PC-9 (cell line): ENCODE measurements around the gene TRIO. TPM values are rescaled to one million over a fixed set of nuclear protein-coding genes. Genes with fewer than 3 reads are reported as not detected.

ENCODE experiments used
- BruUV-seq: library from RNA; stranded (reverse); fragments of 400-500 nt; replicated peaks from 2 replicates; lab custom pipeline; 2021; lab: Mats Ljungman, UMichigan
- CTCF ChIA-PET: fragments of 300-600 bp; sonication (Branson Sonifier 250); formaldehyde crosslinking; loops from one replicate; lab custom pipeline; 2022; ENCODE audit warnings: antibody characterized with exemption; lab: Charles Lee
- POLR2A ChIA-PET: fragments of 300-600 bp; sonication (Branson Sonifier 250); formaldehyde crosslinking; loops from one replicate; lab custom pipeline; 2022; ENCODE audit warnings: antibody characterized with exemption; ENCODE audit not compliant: unreplicated experiment; lab: Charles Lee
- DNase-seq, 2 experiments: peaks; one replicate each; pipeline versions ENCODE4 v3.0.0 to v3.0.0-alpha.2; 2015 to 2022; ENCODE audit warnings: mixed read lengths in 1 of 2
- H2AFZ ChIP-seq: fragments of 200-600 bp; sonication (generic); 2 replicates; pipeline ENCODE4 v1.8.1; 2017; ENCODE audit warnings: antibody characterized with exemption
- H3F3A ChIP-seq: fragments of 200-600 bp; sonication (generic); 2 replicates; pipeline ENCODE4 v1.8.1; 2017; ENCODE audit warnings: antibody characterized with exemption, mild to moderate bottlenecking, low read depth; ENCODE audit not compliant: insufficient read depth
- H3K27ac ChIP-seq: fragments of 200-600 bp; sonication (generic); 2 replicates; pipeline ENCODE4 v1.6.1; 2016; ENCODE audit warnings: mixed run types
- H3K27me3 ChIP-seq: fragments of 200-600 bp; sonication (generic); 2 replicates; pipeline ENCODE4 v1.6.1; 2016; ENCODE audit warnings: low read depth, mixed run types; ENCODE audit not compliant: insufficient read depth
- H3K36me3 ChIP-seq: fragments of 200-600 bp; sonication (generic); 2 replicates; pipeline ENCODE4 v1.6.1; 2016; ENCODE audit warnings: low read depth, mixed run types
- H3K4me1 ChIP-seq: fragments of 200-600 bp; sonication (generic); replicated peaks from 2 replicates; pipeline ENCODE4 v1.6.1; 2016; ENCODE audit warnings: mixed run types; ENCODE audit not compliant: insufficient read depth
- H3K4me2 ChIP-seq: fragments of 200-600 bp; sonication (generic); 2 replicates; pipeline ENCODE4 v1.6.1; 2017; ENCODE audit warnings: mixed run types
- H3K4me3 ChIP-seq: fragments of 200-600 bp; sonication (generic); 2 replicates; pipeline ENCODE4 v1.6.1; 2016; ENCODE audit warnings: mixed run types
- H3K79me2 ChIP-seq: fragments of 200-600 bp; sonication (generic); 2 replicates; pipeline ENCODE4 v1.6.1; 2017; ENCODE audit warnings: low read depth, mixed run types
- H3K9me2 ChIP-seq: fragments of 200-600 bp; sonication (generic); 2 replicates; pipeline ENCODE4 v1.8.1; 2017; ENCODE audit warnings: mild to moderate bottlenecking; ENCODE audit not compliant: insufficient read depth
- H3K9me3 ChIP-seq: fragments of 200-600 bp; sonication (generic); 2 replicates; pipeline ENCODE4 v1.8.1; 2016; ENCODE audit warnings: low read depth; ENCODE audit not compliant: insufficient read depth
- H4K20me1 ChIP-seq: fragments of 200-600 bp; sonication (generic); 2 replicates; pipeline ENCODE4 v1.8.1; 2017; ENCODE audit not compliant: insufficient read depth
- EZH2 ChIP-seq: fragments of 200-600 bp; sonication (generic); IDR thresholded peaks from 2 replicates; pipeline ENCODE4 v1.8.0; 2017; ENCODE audit warnings: antibody characterized with exemption, low read depth
- intact Hi-C: fragments of 100-400 bp; cut with micrococcal nuclease; formaldehyde crosslinking; loops from one replicate; pipeline ENCODE4 v1.10.0; 2022; ENCODE audit not compliant: unreplicated experiment
- total RNA-seq: library from RNA; stranded (reverse); gene quantifications from 2 replicates; pipeline ENCODE4 v1.2.3, GENCODE V29; 2021
- TF ChIP-seq, protein P1 (sequence below): fragments of 200-600 bp; sonication (generic); conservative IDR thresholded peaks from 2 replicates; pipeline ENCODE4 v1.6.1; 2017; ENCODE audit warnings: mixed run types, antibody characterized with exemption, mild to moderate bottlenecking, moderate library complexity

The TRIO gene
- total RNA-seq, 1 experiment from 2014 or later: 596 TPM

DNA sequence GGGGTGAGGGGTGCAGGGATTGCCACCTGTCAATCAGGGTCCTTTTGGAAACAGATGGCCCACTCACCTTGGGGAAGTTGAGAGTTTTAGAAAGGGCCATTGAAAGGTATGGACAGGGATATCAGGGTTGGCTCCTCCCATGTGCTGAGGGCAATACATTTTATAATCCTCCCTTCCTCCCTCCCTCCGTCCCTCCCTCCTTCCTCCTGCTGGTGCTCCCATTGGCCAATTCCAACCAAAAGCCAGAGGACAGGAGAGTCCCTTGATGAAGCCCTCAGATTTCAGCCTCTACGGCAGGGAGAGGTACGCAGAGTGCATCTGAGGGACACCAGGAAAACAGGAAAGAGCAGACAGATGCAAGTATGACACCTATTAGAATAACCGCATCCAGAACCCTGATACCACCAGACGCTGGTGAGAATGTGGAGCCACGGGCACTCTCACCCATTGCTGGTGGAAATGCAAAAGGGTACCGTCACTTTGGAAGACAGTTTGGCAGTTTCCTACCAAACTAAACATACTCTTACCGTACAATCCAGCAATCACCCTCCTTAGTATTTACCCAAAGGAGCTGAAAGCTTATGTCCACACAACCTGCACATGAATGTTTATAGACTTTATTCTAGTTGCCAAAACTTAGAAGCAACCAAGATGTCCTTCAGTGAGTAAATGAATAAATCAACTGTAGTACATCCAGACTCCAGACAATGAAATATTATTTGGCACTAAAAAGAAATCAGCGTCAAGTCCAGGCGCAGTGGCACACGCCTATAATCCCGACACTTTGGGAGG, 380.3 kb downstream of the TRIO start:
- H3K27me3 ChIP-seq: no peaks in the 10 kb centered on the region
- CTCF ChIA-PET: no interaction called here

DNA sequence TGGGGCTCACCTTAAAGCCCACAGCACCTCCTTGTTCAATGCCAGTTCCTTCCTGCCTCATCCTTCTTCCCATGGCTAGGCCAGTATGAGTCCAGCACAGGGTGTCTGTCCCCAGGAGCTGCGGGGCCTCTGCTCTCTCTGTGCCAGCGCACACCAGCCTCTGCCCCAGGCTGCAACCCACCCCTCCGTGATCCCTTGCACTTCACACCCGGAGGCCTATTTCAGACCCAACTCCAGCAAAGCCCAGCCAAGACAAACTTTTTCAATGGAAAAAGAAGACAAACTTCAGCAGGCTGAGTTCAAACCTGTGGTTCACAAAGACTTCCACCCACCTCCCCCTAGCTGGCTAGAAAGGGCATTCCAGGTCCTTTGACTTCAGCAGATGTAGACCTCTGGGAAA, 382.3 kb downstream of the TRIO start:
- H3K4me2 ChIP-seq: no peak overlapping the region
- no TSS peak for BruUV-seq
- H4K20me1 ChIP-seq: no peaks in the 10 kb centered on the region
- H3K27ac ChIP-seq: no peak overlapping the region
- no peak overlapping the region for H3K4me3 ChIP-seq
- H3K79me2 ChIP-seq: no peaks in the 10 kb centered on the region
- no peaks in the 10 kb centered on the region for H3K27me3 ChIP-seq
- H2AFZ ChIP-seq: no peak overlapping the region
- ChIA-PET CTCF (no interaction called here), POLR2A (no interaction called here)
- DNase-seq: no peak
- H3K36me3 ChIP-seq: no peaks in the 10 kb centered on the region
- no peaks in the 10 kb centered on the region for H3F3A ChIP-seq
- no peak for TF ChIP-seq EZH2
- TF ChIP-seq, protein P1, sequence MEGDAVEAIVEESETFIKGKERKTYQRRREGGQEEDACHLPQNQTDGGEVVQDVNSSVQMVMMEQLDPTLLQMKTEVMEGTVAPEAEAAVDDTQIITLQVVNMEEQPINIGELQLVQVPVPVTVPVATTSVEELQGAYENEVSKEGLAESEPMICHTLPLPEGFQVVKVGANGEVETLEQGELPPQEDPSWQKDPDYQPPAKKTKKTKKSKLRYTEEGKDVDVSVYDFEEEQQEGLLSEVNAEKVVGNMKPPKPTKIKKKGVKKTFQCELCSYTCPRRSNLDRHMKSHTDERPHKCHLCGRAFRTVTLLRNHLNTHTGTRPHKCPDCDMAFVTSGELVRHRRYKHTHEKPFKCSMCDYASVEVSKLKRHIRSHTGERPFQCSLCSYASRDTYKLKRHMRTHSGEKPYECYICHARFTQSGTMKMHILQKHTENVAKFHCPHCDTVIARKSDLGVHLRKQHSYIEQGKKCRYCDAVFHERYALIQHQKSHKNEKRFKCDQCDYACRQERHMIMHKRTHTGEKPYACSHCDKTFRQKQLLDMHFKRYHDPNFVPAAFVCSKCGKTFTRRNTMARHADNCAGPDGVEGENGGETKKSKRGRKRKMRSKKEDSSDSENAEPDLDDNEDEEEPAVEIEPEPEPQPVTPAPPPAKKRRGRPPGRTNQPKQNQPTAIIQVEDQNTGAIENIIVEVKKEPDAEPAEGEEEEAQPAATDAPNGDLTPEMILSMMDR: no peak
- H3K9me2 ChIP-seq: no peaks in the 10 kb centered on the region
- intact Hi-C loops: no loop called here
- H3K9me3 ChIP-seq: no peaks in the 10 kb centered on the region
- H3K4me1 ChIP-seq: no peaks in the 10 kb centered on the region

More for the DNA sequence above, 380.3 kb downstream of the TRIO start:
- Histone ChIP-seq H3F3A (no peaks in the 10 kb centered on the region), H4K20me1 (no peaks in the 10 kb centered on the region), H3K4me3 (no peak overlapping the region), H3K4me1 (no peaks in the 10 kb centered on the region), H2AFZ (no peak overlapping the region), H3K9me3 (no peaks in the 10 kb centered on the region), H3K27ac (no peak overlapping the region), H3K36me3 (no peaks in the 10 kb centered on the region), H3K79me2 (no peaks in the 10 kb centered on the region), H3K9me2 (no peaks in the 10 kb centered on the region), H3K4me2 (no peak overlapping the region)
- DNase-seq: no peak
- TF ChIP-seq, protein P1: no peak
- TF ChIP-seq EZH2: no peak
- no TSS peak for BruUV-seq
- POLR2A ChIA-PET: no interaction called here
- intact Hi-C loops: no loop called here

DNA sequence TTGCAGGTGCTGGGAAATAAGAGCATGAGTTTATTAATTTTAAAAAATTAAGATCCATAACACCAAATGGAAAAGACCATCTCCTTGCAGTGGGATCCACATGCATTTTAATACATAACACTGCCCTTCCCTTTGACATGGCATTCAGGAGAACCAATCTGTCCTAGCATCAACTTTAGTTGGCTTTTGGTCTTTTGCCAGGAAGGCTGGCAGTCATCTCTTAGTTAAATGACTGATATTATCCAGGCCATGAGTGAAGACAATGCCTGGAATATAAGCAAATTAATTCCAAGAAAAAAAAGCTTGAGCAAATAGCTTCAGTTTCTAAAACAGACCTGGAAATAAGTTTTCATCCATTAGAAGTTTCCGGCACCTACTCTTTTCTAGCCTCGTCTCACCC, 383.4 kb downstream of the TRIO start:
- no peaks in the 10 kb centered on the region for H3F3A ChIP-seq
- ChIA-PET POLR2A (no interaction called here), CTCF (no interaction called here)
- no peaks in the 10 kb centered on the region for H3K79me2 ChIP-seq
- TF ChIP-seq, protein P1: no peak
- TF ChIP-seq EZH2: no peak
- no peak for DNase-seq
- H3K27me3 ChIP-seq: no peaks in the 10 kb centered on the region
- H3K27ac ChIP-seq: no peak overlapping the region
- H3K4me2 ChIP-seq: no peak overlapping the region
- no peaks in the 10 kb centered on the region for H3K4me1 ChIP-seq
- H3K9me3 ChIP-seq: no peaks in the 10 kb centered on the region
- H4K20me1 ChIP-seq: no peaks in the 10 kb centered on the region
- H3K9me2 ChIP-seq: no peaks in the 10 kb centered on the region
- no peak overlapping the region for H3K4me3 ChIP-seq
- intact Hi-C loops: no loop called here
- no peak overlapping the region for H2AFZ ChIP-seq
- no TSS peak for BruUV-seq
- H3K36me3 ChIP-seq: no peaks in the 10 kb centered on the region
